Peyer's patch (tissue), 4 donors: ENCODE results near the gene LETMD1.

Experiments
- POLR2A ChIP-seq, 2 donors: fragments of 450-650 bp; IDR thresholded peaks; one replicate each; pipeline ENCODE4 v1.5.1; 2017; ENCODE audit warnings: antibody characterized with exemption in 2 of 2, mild to moderate bottlenecking in 2 of 2, moderate library complexity in 2 of 2
- TF ChIP-seq, protein P1 (sequence below), 6 experiments: fragments of 450-650 bp in 4 of 6; fragments of 200-600 bp in 2 of 6; sonication (generic) in 1 of 6; IDR thresholded peaks; one replicate each; pipeline ENCODE4 v1.5.1; 2017 to 2019; ENCODE audit warnings: antibody characterized with exemption in 6 of 6, mild to moderate bottlenecking in 3 of 6, moderate library complexity in 1 of 6

- no peak for TF ChIP-seq POLR2A (IDR thresholded peaks at IDR 0.05)
- TF ChIP-seq, protein P1, sequence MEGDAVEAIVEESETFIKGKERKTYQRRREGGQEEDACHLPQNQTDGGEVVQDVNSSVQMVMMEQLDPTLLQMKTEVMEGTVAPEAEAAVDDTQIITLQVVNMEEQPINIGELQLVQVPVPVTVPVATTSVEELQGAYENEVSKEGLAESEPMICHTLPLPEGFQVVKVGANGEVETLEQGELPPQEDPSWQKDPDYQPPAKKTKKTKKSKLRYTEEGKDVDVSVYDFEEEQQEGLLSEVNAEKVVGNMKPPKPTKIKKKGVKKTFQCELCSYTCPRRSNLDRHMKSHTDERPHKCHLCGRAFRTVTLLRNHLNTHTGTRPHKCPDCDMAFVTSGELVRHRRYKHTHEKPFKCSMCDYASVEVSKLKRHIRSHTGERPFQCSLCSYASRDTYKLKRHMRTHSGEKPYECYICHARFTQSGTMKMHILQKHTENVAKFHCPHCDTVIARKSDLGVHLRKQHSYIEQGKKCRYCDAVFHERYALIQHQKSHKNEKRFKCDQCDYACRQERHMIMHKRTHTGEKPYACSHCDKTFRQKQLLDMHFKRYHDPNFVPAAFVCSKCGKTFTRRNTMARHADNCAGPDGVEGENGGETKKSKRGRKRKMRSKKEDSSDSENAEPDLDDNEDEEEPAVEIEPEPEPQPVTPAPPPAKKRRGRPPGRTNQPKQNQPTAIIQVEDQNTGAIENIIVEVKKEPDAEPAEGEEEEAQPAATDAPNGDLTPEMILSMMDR (IDR thresholded peaks at IDR 0.05), result no peak
These were observed 14.6 kb upstream of the LETMD1 start for GRCh38 chr12:51033457-51034089.
